SHP77 (cell line): Measurements from ENCODE around the gene CLCN4.

Experiments used
- DNase-seq, 2 experiments: peaks; one replicate each; lab custom pipeline; 2025; lab: John Stamatoyannopoulos, UW

Gene CLCN4

GRCh38 chrX:10197279-10198210 is 40.8 kb downstream of the CLCN4 start:
- DNase-seq: no peak

GRCh38 chrX:10198254-10198653 is 41.5 kb downstream of the CLCN4 start:
- DNase-seq: no peak

- no peak for DNase-seq
These were observed 42.4 kb downstream of the CLCN4 start for GRCh38 chrX:10199212-10199611.

- no peak for DNase-seq
These were observed 46.8 kb downstream of the CLCN4 start for GRCh38 chrX:10203617-10204016.

GRCh38 chrX:10206317-10206716 is 49.5 kb downstream of the CLCN4 start:
- no peak for DNase-seq

- peak in 1 of 2 experiments; percentile 1 for DNase-seq
These were observed 51.6 kb downstream of the CLCN4 start for GRCh38 chrX:10208281-10208856.

- DNase-seq: no peak
These were observed 52.2 kb downstream of the CLCN4 start for GRCh38 chrX:10208953-10209352.

- no peak for DNase-seq
These were observed 55.6 kb downstream of the CLCN4 start for GRCh38 chrX:10212395-10212794.

GRCh38 chrX:10213716-10214115 is 56.9 kb downstream of the CLCN4 start:
- DNase-seq: no peak

- DNase-seq: no peak
These were observed 59.4 kb downstream of the CLCN4 start for GRCh38 chrX:10216208-10216607.

- no peak for DNase-seq
These were observed 60.4 kb downstream of the CLCN4 start for GRCh38 chrX:10217198-10217597.

- no peak for DNase-seq
These were observed 64.9 kb downstream of the CLCN4 start for GRCh38 chrX:10221651-10222050.

GRCh38 chrX:10223276-10223675 is 66.5 kb downstream of the CLCN4 start:
- no peak for DNase-seq

- no peak for DNase-seq
These were observed 67.0 kb downstream of the CLCN4 start for GRCh38 chrX:10223781-10224180.

- no peak for DNase-seq
These were observed 73.4 kb downstream of the CLCN4 start for GRCh38 chrX:10230222-10230621.

GRCh38 chrX:10231461-10231860 is 74.7 kb downstream of the CLCN4 start:
- DNase-seq: no peak

- no peak for DNase-seq
These were observed 76.4 kb downstream of the CLCN4 start for GRCh38 chrX:10233173-10233572.

GRCh38 chrX:10233696-10234095 is 76.9 kb downstream of the CLCN4 start:
- no peak for DNase-seq

- no peak for DNase-seq
These were observed 79.1 kb downstream of the CLCN4 start for GRCh38 chrX:10235851-10236250.

GRCh38 chrX:10237241-10237640 is 80.5 kb downstream of the CLCN4 start:
- DNase-seq: no peak

- no peak for DNase-seq
These were observed 82.9 kb downstream of the CLCN4 start for GRCh38 chrX:10239611-10240064.

GRCh38 chrX:10240918-10241317 is 84.1 kb downstream of the CLCN4 start:
- no peak for DNase-seq

GRCh38 chrX:10242026-10242425 is 85.3 kb downstream of the CLCN4 start:
- DNase-seq: no peak
